Progenitor cell of endocrine pancreas (in vitro differentiated cells): Measurements from ENCODE around the gene TSHZ3. TPM values are rescaled to one million over a fixed set of nuclear protein-coding genes. Genes with fewer than 3 reads are reported as not detected.

Experiments
- DNase-seq: peaks from one replicate; pipeline ENCODE4 v3.0.0; 2021; ENCODE audit warnings: low spot score; ENCODE audit not compliant: unreplicated experiment
- H3K27ac Mint-ChIP-seq: 2 replicates; pipeline ENCODE4 v1.8.0; 2021; ENCODE audit warnings: mild to moderate bottlenecking, moderate library complexity, mixed read lengths
- H3K27me3 Mint-ChIP-seq: 2 replicates; pipeline ENCODE4 v1.8.0; 2021; ENCODE audit warnings: mixed read lengths
- H3K36me3 Mint-ChIP-seq: 2 replicates; pipeline ENCODE4 v1.8.0; 2022; ENCODE audit warnings: mixed read lengths; ENCODE audit not compliant: insufficient read depth
- H3K4me1 Mint-ChIP-seq: 2 replicates; pipeline ENCODE4 v1.8.0; 2021; ENCODE audit warnings: low read depth, mixed read lengths
- H3K4me3 Mint-ChIP-seq: 2 replicates; pipeline ENCODE4 v1.8.0; 2021; ENCODE audit warnings: low read depth, mild to moderate bottlenecking, moderate library complexity, mixed read lengths
- H3K9me3 Mint-ChIP-seq: 2 replicates; pipeline ENCODE4 v1.8.0; 2021; ENCODE audit warnings: low read depth, mixed read lengths
- total RNA-seq: library from RNA; stranded (reverse); gene quantifications from 2 replicates; pipeline ENCODE4 v1.2.1, GENCODE V29; 2021
- TF ChIP-seq, protein P1 (sequence below): fragments of 200-600 bp; sonication (generic); IDR thresholded peaks from one replicate; pipeline ENCODE4 v1.5.0; 2021; ENCODE audit warnings: antibody characterized with exemption, mild to moderate bottlenecking; ENCODE audit not compliant: unreplicated experiment

TSHZ3 gene
- total RNA-seq, 1 donor from 2014 or later, result 15.5 TPM

- TF ChIP-seq, protein P1, sequence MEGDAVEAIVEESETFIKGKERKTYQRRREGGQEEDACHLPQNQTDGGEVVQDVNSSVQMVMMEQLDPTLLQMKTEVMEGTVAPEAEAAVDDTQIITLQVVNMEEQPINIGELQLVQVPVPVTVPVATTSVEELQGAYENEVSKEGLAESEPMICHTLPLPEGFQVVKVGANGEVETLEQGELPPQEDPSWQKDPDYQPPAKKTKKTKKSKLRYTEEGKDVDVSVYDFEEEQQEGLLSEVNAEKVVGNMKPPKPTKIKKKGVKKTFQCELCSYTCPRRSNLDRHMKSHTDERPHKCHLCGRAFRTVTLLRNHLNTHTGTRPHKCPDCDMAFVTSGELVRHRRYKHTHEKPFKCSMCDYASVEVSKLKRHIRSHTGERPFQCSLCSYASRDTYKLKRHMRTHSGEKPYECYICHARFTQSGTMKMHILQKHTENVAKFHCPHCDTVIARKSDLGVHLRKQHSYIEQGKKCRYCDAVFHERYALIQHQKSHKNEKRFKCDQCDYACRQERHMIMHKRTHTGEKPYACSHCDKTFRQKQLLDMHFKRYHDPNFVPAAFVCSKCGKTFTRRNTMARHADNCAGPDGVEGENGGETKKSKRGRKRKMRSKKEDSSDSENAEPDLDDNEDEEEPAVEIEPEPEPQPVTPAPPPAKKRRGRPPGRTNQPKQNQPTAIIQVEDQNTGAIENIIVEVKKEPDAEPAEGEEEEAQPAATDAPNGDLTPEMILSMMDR, result no peak
- H3K27ac Mint-ChIP-seq, result no peak overlapping the region
- no peak overlapping the region for H3K4me3 Mint-ChIP-seq
- no peaks in the 10 kb centered on the region for H3K9me3 Mint-ChIP-seq
- H3K36me3 Mint-ChIP-seq, result peaks cover under 1% of the 10 kb centered on the region
- peaks cover under 1% of the 10 kb centered on the region for H3K27me3 Mint-ChIP-seq
- peaks cover 42% of the 10 kb centered on the region for H3K4me1 Mint-ChIP-seq
- DNase-seq, result no peak
Observed at GRCh38 chr19:31319465-31319864, 29.8 kb downstream of the TSHZ3 start.

DNA sequence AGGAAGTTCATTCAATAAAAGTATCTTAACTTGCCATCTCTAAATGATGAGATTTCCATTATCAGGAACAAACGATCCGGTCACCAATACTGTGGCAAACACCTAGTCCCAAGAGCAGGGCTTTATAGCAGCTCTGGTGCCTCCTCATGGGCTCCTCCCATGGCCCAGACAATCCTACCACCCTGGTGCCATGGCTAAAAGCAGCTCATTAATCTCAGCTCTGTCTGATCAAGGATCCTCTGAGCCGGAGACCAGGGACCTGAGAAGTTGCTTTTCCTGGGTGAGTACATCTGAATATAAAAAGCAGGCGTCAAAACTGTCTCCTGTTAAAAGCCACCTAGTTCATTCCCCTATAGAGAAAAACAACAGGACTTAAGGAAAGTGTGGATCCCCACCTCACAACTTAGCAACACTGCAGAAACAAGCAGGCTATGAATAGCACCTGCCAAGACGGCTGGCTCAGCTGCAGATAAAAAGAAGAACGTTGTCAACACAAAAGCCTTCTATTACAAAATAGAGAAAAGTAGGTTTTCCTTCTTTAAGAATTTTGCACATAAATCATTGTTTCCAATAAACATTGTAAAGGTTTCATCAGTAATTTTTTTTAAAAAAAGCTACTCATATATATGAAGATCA is 30.3 kb downstream of the TSHZ3 start:
- peaks cover 3% of the 10 kb centered on the region for H3K36me3 Mint-ChIP-seq
- H3K27me3 Mint-ChIP-seq, result peaks cover 5% of the 10 kb centered on the region
- H3K4me3 Mint-ChIP-seq, result no peak overlapping the region
- no peaks in the 10 kb centered on the region for H3K9me3 Mint-ChIP-seq
- no peak overlapping the region for H3K27ac Mint-ChIP-seq
- H3K4me1 Mint-ChIP-seq, result peaks cover 42% of the 10 kb centered on the region
- TF ChIP-seq, protein P1, result no peak
- DNase-seq, result no peak

GRCh38 chr19:31317570-31317969 is 31.7 kb downstream of the TSHZ3 start:
- no peak overlapping the region for H3K27ac Mint-ChIP-seq
- TF ChIP-seq, protein P1, result no peak
- H3K4me3 Mint-ChIP-seq, result no peak overlapping the region

GRCh38 chr19:31317093-31317492 is 32.1 kb downstream of the TSHZ3 start:
- Mint-ChIP-seq H3K36me3 (peaks cover 4% of the 10 kb centered on the region), H3K4me1 (peaks cover 46% of the 10 kb centered on the region), H3K9me3 (no peaks in the 10 kb centered on the region), H3K27ac (no peak overlapping the region), H3K27me3 (peaks cover 12% of the 10 kb centered on the region), H3K4me3 (no peak overlapping the region)
- no peak for DNase-seq
- TF ChIP-seq, protein P1, result no peak

More at GRCh38 chr19:31317570-31317969, 31.7 kb downstream of the TSHZ3 start:
- H3K27me3 Mint-ChIP-seq, result peaks cover 11% of the 10 kb centered on the region
- peaks cover 4% of the 10 kb centered on the region for H3K36me3 Mint-ChIP-seq
- no peak for DNase-seq
- peaks cover 46% of the 10 kb centered on the region for H3K4me1 Mint-ChIP-seq
- no peaks in the 10 kb centered on the region for H3K9me3 Mint-ChIP-seq

DNA sequence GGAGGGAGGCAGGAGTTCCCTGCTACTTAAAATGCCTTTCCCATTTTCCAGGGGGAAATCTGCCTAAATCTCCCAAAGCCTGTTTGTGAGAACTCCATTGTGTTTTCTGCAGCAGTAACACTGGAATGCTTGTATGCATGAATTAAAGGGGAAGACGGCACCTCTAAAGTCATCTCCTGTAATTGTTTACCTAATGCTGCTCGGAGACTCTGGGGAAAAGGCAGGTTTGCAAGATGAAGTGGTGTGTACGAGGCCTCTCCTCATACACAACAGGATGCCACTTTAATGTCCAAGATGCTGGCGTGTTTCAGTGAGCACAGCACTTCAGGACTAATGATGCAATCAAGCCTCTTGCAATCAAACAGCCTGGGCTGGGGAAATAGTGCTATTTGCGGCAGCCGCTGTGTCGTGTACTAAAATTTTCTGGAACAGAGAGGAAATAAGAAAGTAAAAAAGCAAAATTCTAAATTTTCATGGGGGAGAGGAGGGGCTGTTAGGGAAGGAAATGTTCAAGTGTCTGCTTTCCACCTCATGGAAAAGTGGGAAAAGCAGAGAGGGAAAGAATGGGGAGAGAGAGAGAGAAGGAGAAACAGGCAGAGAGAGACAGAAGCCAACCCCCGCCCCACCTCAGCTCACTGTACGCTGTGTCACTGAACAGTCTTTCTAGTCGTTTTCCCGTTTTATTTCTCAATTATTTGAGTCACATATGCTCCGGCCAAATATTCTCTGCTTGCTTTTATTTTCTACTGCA is 32.9 kb downstream of the TSHZ3 start:
- H3K36me3 Mint-ChIP-seq, result peaks cover 4% of the 10 kb centered on the region
- H3K27ac Mint-ChIP-seq, result peak overlapping the region; percentile 60
- no peak overlapping the region for H3K4me3 Mint-ChIP-seq

More for the DNA sequence above, 32.9 kb downstream of the TSHZ3 start:
- Mint-ChIP-seq H3K4me1 (peaks cover 44% of the 10 kb centered on the region), H3K9me3 (no peaks in the 10 kb centered on the region), H3K27me3 (peaks cover 12% of the 10 kb centered on the region)
- DNase-seq, result no peak
- TF ChIP-seq, protein P1, result no peak
